Thyroid gland (tissue), 4 donors: Measurements from ENCODE around the gene JAM2. TPM values are rescaled to one million over a fixed set of nuclear protein-coding genes. Genes with fewer than 3 reads are reported as not detected.

Experiments
- DNase-seq, 2 donors: peaks; one replicate each; pipeline ENCODE4 v3.0.0-alpha.2; 2019
- H3K27ac ChIP-seq, 3 donors: fragments of 200-600 bp; sonication (generic); 1 replicate in 2 of 3; 2 replicates in 1 of 3; pipeline ENCODE4 v1.5.1; 2016 to 2019; ENCODE audit warnings: mild to moderate bottlenecking in 1 of 3, moderate library complexity in 1 of 3
- H3K27me3 ChIP-seq: fragments of 200-600 bp; sonication (generic); one replicate; pipeline ENCODE4 v1.5.1; 2019
- H3K36me3 ChIP-seq, 2 donors: fragments of 200-600 bp; sonication (generic); one replicate each; pipeline ENCODE4 v1.5.1; 2016 to 2019
- H3K4me1 ChIP-seq, 2 donors: fragments of 200-600 bp; sonication (generic); one replicate each; pipeline ENCODE4 v1.5.1; 2017 to 2019
- H3K4me3 ChIP-seq, 3 donors: fragments of 200-600 bp; sonication (generic); replicated peaks in 1 of 3; 1 replicate in 2 of 3; 2 replicates in 1 of 3; pipeline ENCODE4 v1.5.1; 2016; ENCODE audit warnings: mild to moderate bottlenecking in 1 of 3
- H3K9me3 ChIP-seq: fragments of 200-600 bp; sonication (generic); one replicate; pipeline ENCODE4 v1.5.1; 2017
- CTCF ChIP-seq, 6 experiments: fragments of 200-600 bp in 3 of 6; fragments of 450-650 bp in 3 of 6; sonication (generic) in 3 of 6; IDR thresholded peaks; one replicate each; pipeline ENCODE4 v1.5.1; 2016 to 2019; ENCODE audit warnings: antibody characterized with exemption in 6 of 6, mild to moderate bottlenecking in 2 of 6, inconsistent platforms in 1 of 6, moderate library complexity in 1 of 6
- POLR2A ChIP-seq, 2 donors: fragments of 450-650 bp; IDR thresholded peaks; one replicate each; pipeline ENCODE4 v1.6.1; 2017; ENCODE audit warnings: antibody characterized with exemption in 2 of 2, mild to moderate bottlenecking in 2 of 2, moderate library complexity in 1 of 2
- WGBS, 2 donors: methylation state at CpG; one replicate each; pipeline ENCODE4 v1.1.5; 2017; 5-methylcytosine and 5-hydroxymethylcytosine counted together
- intact Hi-C: fragments of 100-400 bp; cut with DNase I; formaldehyde crosslinking; loops from one replicate; pipeline ENCODE4 v1.15.1; 2023
- total RNA-seq, 4 donors: library from RNA; depleted of rRNA; stranded (reverse); fragments of >200 nt; gene quantifications; one replicate each; pipeline ENCODE4 v1.2.3, GENCODE V29; 2016

The JAM2 gene
- total RNA-seq, 4 donors from 2014 or later = 4.5 to 10.5 (median 7.3) TPM

DNA sequence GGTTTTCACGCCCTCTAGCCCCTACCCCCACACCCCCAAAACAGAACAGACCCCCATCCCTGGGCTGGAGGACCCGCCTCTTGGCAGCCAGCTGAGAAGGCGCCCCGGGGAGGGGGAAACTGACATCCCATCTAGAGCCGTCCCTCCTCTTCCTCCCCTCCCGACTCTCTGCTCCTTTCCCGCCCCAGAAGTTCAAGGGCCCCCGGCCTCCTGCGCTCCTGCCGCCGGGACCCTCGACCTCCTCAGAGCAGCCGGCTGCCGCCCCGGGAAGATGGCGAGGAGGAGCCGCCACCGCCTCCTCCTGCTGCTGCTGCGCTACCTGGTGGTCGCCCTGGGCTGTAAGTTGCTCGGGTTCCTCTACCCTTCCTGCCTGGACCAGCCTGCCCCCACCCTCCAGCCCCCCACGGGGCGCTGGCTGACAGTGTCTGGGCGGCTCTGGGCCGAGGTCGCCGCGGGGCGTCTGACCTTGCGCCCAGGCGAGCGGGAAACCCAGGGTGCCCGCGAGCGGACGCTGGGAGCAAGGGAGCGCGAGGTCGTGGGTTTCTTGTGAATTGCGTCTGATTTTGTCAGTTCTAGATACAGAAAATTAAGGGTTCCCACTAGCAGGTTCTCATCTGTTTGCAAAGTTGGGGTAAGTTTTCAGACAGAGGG lies 618 bp downstream of the JAM2 start:
- TF ChIP-seq CTCF (IDR thresholded peaks at IDR 0.05) (peak in 1 of 6 experiments; percentile 25), POLR2A (IDR thresholded peaks at IDR 0.05) (no peak)
- WGBS, 2 donors = 1 to 3% methylated on average over 19 to 29 of the region's 40 CpGs
- Histone ChIP-seq H3K9me3 (no peaks in the 10 kb centered on the region), H3K27ac (peak overlapping the region; percentile 35 to 81 (median 59)), H3K4me3 (peak overlapping the region; percentile 36 to 62 (median 40)), H3K36me3 (no peaks in the 10 kb centered on the region), H3K27me3 (no peaks in the 10 kb centered on the region), H3K4me1 (peaks cover 0 to 9% of the 10 kb centered on the region in 2 donors)
- intact Hi-C loops = no loop called here
- peak; percentile 14 to 20 for DNase-seq

GRCh38 chr21:25640202-25640942 lies 1.3 kb downstream of the JAM2 start:
- DNase-seq = peak; percentile 14 to 24
- H3K9me3 ChIP-seq = no peaks in the 10 kb centered on the region
- intact Hi-C loops = no loop called here
- no peaks in the 10 kb centered on the region for H3K27me3 ChIP-seq
- H3K36me3 ChIP-seq = no peaks in the 10 kb centered on the region
- WGBS, 2 donors = 6 to 12% methylated on average over 14 to 27 of the region's 27 CpGs
- peaks cover 0 to 9% of the 10 kb centered on the region in 2 donors for H3K4me1 ChIP-seq
- TF ChIP-seq POLR2A (IDR thresholded peaks at IDR 0.05) = no peak
- TF ChIP-seq CTCF (IDR thresholded peaks at IDR 0.05) = no peak
- H3K4me3 ChIP-seq = peak overlapping the region in 2 of 3 donors; percentile 36 to 62
- peak overlapping the region in 2 of 3 donors; percentile 59 to 81 for H3K27ac ChIP-seq

DNA sequence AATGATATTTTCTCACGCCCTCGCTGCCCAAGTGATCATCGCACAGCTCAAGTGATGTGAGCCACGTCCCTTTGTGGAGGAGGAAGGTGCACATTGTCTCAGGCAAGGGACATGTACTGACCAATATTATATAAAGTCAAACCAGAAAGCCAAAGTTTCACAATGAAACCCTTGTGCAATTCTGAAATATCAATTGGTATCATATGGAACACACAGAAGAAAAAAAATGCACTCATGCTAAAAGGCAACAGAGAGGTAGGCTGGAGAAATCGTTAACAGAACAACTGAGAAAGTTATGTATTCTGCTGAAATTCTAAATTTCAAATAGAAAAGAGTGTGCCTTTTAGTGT lies 1.9 kb downstream of the JAM2 start:
- Histone ChIP-seq H3K36me3 (no peaks in the 10 kb centered on the region), H3K9me3 (no peaks in the 10 kb centered on the region), H3K27me3 (no peaks in the 10 kb centered on the region), H3K4me1 (peaks cover 0 to 9% of the 10 kb centered on the region in 2 donors), H3K4me3 (no peak overlapping the region), H3K27ac (no peak overlapping the region)
- TF ChIP-seq CTCF (IDR thresholded peaks at IDR 0.05) = no peak
- TF ChIP-seq POLR2A (IDR thresholded peaks at IDR 0.05) = no peak
- no peak for DNase-seq
- 48 to 56% methylated on average over 5 of the region's 5 CpGs for WGBS, 2 donors
- intact Hi-C loops = no loop called here

DNA sequence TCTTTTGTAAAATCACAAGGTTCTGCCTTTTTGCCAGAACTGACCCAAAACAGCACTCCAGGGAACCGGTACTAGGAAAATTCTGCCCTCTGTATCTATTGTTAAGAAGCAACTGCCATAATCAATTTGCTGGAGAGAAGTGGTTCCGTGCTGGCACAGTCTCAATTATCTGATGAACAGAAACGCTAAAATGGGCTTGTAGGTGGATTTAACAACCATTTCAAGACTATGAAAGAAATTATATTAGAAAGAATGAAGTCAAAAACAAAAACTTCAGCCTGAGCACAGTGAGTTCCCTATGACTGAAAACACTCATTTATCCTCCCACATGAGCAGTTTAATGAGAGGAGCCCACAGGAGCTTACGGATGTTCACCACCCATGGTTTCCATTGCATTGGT lies 4.4 kb downstream of the JAM2 start:
- WGBS, 2 donors = 84 to 87% methylated on average over 4 of the region's 4 CpGs
- intact Hi-C loops = no loop called here
- no peaks in the 10 kb centered on the region for H3K27me3 ChIP-seq
- H3K36me3 ChIP-seq = no peaks in the 10 kb centered on the region
- TF ChIP-seq POLR2A (IDR thresholded peaks at IDR 0.05) (no peak), CTCF (IDR thresholded peaks at IDR 0.05) (no peak)
- no peak for DNase-seq
- peaks cover 2 to 9% of the 10 kb centered on the region in 2 donors for H3K4me1 ChIP-seq
- no peaks in the 10 kb centered on the region for H3K9me3 ChIP-seq
- no peak overlapping the region for H3K27ac ChIP-seq
- no peak overlapping the region for H3K4me3 ChIP-seq

- peaks cover 0 to 2% of the 10 kb centered on the region in 2 donors for H3K4me1 ChIP-seq
- H3K9me3 ChIP-seq = no peaks in the 10 kb centered on the region
- no peaks in the 10 kb centered on the region for H3K27me3 ChIP-seq
- TF ChIP-seq CTCF (IDR thresholded peaks at IDR 0.05) (no peak), POLR2A (IDR thresholded peaks at IDR 0.05) (no peak)
- intact Hi-C loops = no loop called here
- WGBS, 2 donors = 23 to 39% methylated on average over 1 of the region's 1 CpG
- no peaks in the 10 kb centered on the region for H3K36me3 ChIP-seq
- no peak for DNase-seq
- H3K4me3 ChIP-seq = no peak overlapping the region
- no peak overlapping the region for H3K27ac ChIP-seq
These were observed 7.4 kb downstream of the JAM2 start for GRCh38 chr21:25646474-25646873.
